ENCODE results near the gene COL6A5.

DNA sequence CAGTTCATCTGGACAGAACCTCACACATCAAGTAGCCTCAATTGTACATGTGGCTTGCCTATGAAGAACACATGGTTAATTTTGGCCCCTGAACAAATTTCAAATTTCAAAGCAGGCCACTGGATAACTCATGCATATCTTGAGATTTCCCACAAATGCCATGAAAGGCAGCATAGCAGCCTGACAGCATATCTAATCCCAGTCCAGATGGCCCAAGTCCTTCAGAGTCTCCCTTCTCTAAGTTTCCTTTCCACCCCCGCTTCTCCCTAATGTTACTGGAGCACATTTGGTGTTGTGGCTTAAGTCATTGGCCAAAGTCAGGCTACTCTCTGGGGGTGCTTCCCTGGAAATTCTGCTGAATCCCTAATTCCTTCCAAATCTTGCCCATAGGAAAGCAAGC, 117.7 kb downstream of the COL6A5 start:
- TF ChIP-seq, protein P1, sequence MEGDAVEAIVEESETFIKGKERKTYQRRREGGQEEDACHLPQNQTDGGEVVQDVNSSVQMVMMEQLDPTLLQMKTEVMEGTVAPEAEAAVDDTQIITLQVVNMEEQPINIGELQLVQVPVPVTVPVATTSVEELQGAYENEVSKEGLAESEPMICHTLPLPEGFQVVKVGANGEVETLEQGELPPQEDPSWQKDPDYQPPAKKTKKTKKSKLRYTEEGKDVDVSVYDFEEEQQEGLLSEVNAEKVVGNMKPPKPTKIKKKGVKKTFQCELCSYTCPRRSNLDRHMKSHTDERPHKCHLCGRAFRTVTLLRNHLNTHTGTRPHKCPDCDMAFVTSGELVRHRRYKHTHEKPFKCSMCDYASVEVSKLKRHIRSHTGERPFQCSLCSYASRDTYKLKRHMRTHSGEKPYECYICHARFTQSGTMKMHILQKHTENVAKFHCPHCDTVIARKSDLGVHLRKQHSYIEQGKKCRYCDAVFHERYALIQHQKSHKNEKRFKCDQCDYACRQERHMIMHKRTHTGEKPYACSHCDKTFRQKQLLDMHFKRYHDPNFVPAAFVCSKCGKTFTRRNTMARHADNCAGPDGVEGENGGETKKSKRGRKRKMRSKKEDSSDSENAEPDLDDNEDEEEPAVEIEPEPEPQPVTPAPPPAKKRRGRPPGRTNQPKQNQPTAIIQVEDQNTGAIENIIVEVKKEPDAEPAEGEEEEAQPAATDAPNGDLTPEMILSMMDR (conservative IDR thresholded peaks at IDR 0.05; ENCODE audit: low read depth, low read length): no peak
- TF ChIP-seq EZH2phosphoT487 (IDR thresholded peaks at IDR 0.05; ENCODE audit: borderline replicate concordance, low read length): no peak

All from PC-3 (cell line).